ENCODE data around the gene ZNF682.

GRCh38 chr19:20060282-20060681 lies 21.0 kb upstream of the ZNF682 start:
- TF ChIP-seq REST (IDR thresholded peaks at IDR 0.05; ENCODE audit: unreplicated experiment), result no peak
- TF ChIP-seq EZH2phosphoT487 (IDR thresholded peaks at IDR 0.05; ENCODE audit: unreplicated experiment), result no peak
- TF ChIP-seq, protein P1, sequence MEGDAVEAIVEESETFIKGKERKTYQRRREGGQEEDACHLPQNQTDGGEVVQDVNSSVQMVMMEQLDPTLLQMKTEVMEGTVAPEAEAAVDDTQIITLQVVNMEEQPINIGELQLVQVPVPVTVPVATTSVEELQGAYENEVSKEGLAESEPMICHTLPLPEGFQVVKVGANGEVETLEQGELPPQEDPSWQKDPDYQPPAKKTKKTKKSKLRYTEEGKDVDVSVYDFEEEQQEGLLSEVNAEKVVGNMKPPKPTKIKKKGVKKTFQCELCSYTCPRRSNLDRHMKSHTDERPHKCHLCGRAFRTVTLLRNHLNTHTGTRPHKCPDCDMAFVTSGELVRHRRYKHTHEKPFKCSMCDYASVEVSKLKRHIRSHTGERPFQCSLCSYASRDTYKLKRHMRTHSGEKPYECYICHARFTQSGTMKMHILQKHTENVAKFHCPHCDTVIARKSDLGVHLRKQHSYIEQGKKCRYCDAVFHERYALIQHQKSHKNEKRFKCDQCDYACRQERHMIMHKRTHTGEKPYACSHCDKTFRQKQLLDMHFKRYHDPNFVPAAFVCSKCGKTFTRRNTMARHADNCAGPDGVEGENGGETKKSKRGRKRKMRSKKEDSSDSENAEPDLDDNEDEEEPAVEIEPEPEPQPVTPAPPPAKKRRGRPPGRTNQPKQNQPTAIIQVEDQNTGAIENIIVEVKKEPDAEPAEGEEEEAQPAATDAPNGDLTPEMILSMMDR (conservative IDR thresholded peaks at IDR 0.05; ENCODE audit: low read depth in 2 of 2), result no peak
- no peak for TF ChIP-seq ZNF331 (CRISPR knock-in tag; IDR thresholded peaks at IDR 0.05; ENCODE audit: low read depth)
- TF ChIP-seq EZH2 (IDR thresholded peaks at IDR 0.05; ENCODE audit: low read depth, unreplicated experiment), result no peak
- TF ChIP-seq POLR2AphosphoS5 (IDR thresholded peaks at IDR 0.05; ENCODE audit: low read depth), result no peak
- no peak for TF ChIP-seq ZNF462 (CRISPR knock-in tag; IDR thresholded peaks at IDR 0.05)
- no peak for TF ChIP-seq JUNB (IDR thresholded peaks at IDR 0.05; ENCODE audit: unreplicated experiment)
- TF ChIP-seq ETS1 (IDR thresholded peaks at IDR 0.05), result no peak
- no peak for TF ChIP-seq CREB1 (CRISPR knock-in tag; IDR thresholded peaks at IDR 0.05; ENCODE audit: low read depth)
- no peak for TF ChIP-seq STAT1 (IDR thresholded peaks at IDR 0.05; ENCODE audit: unreplicated experiment)
